GM12874 (cell line): ENCODE measurements around the gene RAP1GDS1.

Experiments used
- CTCF ChIP-seq: IDR thresholded peaks from 2 replicates; pipeline ENCODE4 v1.5.1; 2011; ENCODE audit warnings: low read depth, mild to moderate bottlenecking, control low read depth, low read length, moderate library complexity; ENCODE audit not compliant: insufficient read depth

The RAP1GDS1 gene

GRCh38 chr4:98260579-98261404, at the start of gene RAP1GDS1:
RAP1GDS1 (plus strand) TSS chr4:98261384; CDS start chr4:98261566, 182 bp downstream.
- TF ChIP-seq CTCF, result no peak

GRCh38 chr4:98222306-98222705, 38.9 kb upstream of the RAP1GDS1 start:
- no peak for TF ChIP-seq CTCF

- TF ChIP-seq CTCF, result no peak
Measured at GRCh38 chr4:98226396-98226795, 34.8 kb upstream of the RAP1GDS1 start.

GRCh38 chr4:98230961-98231360, 30.2 kb upstream of the RAP1GDS1 start:
- TF ChIP-seq CTCF, result no peak

DNA sequence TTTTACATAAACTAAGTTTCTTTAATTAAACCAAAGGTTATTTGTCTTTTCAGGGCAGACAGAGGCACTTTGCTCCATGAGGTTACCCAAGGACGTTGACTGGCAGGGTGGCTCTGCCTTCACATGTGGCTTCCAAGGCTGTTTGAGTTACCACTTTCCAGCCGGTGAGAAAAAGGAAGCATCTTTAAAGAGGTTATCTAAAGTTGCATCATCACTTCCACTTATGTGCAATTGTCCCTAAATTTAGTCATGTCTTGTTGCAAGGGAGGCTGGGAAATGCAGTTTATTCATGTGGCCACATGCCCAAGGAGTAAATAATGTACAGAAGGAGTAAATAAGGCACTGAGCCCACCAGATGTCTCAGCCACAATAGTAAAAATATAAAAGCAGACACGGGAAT, 29.0 kb upstream of the RAP1GDS1 start:
- no peak for TF ChIP-seq CTCF

DNA sequence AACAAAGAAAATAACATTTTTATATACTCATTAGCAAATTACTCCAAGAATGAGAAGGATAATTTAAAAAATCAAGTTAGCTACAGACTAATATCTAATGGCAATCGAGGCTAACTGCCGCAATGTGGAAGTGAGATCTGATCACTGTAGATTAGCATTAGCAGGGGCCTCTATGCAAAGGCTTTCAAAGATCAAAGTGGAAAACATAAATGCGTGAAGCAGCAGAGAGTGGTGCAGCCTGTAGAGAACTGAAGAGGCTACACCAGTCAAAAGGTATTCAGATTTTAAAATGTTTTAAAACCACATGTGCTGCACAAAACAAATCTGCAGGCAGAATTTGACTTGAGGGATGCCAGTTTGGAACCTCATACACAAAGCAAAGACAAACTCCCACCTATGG, 24.0 kb upstream of the RAP1GDS1 start:
- TF ChIP-seq CTCF, result no peak

- TF ChIP-seq CTCF, result no peak
Measured at GRCh38 chr4:98242063-98242462, 19.1 kb upstream of the RAP1GDS1 start.

DNA sequence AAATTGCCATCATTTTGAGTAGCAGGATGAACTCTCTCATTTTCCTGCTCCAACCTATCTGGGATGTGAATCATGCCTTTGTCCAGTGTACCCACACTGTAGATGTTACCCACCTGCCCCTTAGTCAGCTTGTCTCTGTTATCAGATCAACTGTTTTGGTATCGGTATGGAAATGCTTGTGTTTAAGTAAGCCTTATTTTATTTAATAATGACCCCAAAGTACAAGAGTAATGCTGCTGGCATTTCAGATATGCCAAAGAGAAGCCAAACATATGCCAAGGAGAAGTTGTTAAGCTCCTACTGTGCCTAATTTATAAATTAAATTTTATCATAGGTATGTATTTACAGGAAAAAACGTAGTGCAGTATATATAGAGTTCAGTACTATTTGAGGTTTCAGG, 18.6 kb upstream of the RAP1GDS1 start:
- TF ChIP-seq CTCF, result no peak
